ENCODE measurements around the gene SH2D3A.
"Not testable (repeated sequence)": the region's sequence is repeated elsewhere in the genome, so short reads cannot be mapped to it uniquely, and the experiment has no call there.

The SH2D3A gene

DNA sequence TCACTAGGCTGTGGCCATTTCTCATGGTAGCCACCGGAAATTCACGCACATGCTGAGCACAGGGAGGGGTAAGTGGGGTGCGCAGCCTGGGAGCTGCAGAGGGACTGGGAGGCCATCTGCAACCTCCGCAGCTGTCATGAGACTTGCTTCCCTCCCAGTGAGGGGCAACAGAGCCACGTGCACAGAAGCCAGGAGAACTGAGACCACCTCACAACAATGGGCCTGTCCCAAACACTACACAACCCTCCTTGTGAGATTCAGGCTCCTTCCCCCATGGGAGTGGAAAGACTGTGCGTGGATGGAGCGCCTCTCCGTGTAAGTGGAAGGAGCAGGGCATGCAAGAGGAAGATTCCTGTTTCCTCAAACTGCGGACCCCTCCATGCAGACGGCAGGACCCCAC is 55.6 kb downstream of the SH2D3A start:
- TF ChIP-seq ZNF274 (IDR thresholded peaks at IDR 0.05; ENCODE audit: low read depth, low read length): no peak
- H3K4me3 ChIP-seq (ENCODE audit: low read length): no peak overlapping the region

DNA sequence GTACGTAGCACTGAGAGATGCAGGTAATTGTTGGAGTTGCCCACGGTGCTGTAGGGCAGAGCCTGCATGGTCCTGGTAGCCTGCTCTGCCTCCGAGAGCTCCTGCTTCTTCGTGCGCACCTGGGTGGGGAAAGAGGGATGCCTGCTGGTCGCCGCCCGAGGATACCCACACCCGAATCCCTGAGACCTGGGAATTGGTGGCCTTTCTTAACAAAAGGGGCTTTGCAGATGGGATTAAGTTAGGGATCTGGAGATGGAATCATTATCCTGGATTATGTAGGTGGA is 56.2 kb downstream of the SH2D3A start:
- no peak overlapping the region for H3K4me3 ChIP-seq (ENCODE audit: low read length)
- TF ChIP-seq ZNF274 (IDR thresholded peaks at IDR 0.05; ENCODE audit: low read depth, low read length): no peak

DNA sequence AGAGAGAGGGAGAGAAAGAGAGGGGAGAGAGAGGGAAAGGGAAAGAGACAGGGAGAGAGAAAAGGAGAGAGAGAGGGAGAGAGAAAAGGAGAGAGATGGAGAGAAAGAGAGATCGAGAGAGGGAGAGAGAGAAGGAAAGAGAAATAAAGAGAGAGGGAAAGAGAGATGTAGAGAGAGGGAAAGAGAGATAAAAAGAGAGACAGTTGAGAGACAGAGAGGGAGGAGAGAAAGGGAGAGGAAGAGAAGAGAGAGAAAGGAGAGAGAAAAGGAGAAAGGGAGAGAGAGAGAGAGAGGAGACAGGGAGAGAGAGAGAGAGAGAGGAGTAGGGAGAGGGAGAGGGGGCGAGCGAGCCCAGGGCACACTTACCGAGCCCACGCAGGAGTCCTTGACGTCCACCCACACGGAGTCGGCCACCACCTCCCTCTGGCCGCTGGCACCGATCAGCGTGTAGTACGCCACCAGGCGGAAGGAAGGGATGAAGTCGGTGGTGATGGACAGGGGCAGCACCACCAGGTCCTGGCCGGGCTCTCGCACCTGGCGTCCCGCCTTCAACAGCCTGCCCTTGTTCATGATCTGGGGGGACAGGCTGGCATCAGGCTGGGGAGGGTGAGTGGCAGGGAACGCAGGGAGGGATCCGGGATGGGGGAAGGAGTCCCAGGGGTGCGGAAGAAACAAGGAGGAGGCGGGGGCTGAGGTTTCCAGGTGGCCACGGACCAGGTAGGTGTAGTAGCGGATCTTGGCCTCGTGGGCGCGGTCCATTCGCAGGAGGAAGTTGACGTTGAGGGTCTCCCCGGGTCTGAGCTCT is 56.8 kb downstream of the SH2D3A start:
- no peak for TF ChIP-seq ZNF274 (IDR thresholded peaks at IDR 0.05; ENCODE audit: low read depth, low read length)
- H3K4me3 ChIP-seq (ENCODE audit: low read length): no peak overlapping the region

DNA sequence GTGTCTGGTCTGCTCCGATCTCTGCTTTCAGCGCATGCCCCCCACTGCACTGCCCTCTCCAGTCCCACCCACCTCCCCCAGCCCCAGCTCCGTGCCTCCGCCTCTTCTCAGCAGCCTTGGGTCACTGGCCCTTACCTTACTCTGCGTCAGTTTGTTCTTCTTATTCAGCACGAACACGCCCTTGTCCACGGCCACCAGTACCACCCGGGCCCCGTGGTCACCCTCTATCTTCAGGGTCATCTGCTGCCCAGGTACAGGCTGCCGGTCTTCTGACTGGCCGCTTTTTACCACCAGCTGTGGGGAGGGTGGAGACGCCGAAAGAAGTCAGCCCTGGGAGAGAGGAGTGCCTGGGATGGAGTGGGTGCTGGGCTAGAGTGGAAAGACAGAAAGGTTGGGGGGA is 57.7 kb downstream of the SH2D3A start:
- no peak overlapping the region for H3K4me3 ChIP-seq (ENCODE audit: low read length)
- TF ChIP-seq ZNF274 (IDR thresholded peaks at IDR 0.05; ENCODE audit: low read depth, low read length): no peak

DNA sequence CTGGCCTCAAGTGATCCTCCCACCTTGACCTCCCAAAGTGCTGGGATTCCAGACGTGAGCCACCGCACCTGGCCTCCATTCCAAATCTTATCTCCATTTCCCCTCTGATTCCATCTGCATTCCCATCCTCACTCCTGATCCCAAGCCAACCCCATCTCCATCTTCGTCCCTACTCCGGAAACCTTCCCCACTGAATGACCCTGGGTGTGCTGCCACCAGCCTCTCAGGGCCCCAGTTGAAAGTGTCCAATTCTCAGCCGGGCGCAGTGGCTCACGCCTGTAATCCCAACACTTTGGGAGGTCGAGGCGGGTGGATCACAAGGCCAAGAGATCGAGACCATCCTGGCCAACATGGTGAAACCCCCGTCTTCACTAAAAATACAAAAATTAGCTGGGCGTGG is 58.3 kb downstream of the SH2D3A start:
- H3K4me3 ChIP-seq (ENCODE audit: low read length): not testable (repeated sequence)

- H3K4me3 ChIP-seq (ENCODE audit: low read length): no peak overlapping the region
- TF ChIP-seq ZNF274 (IDR thresholded peaks at IDR 0.05; ENCODE audit: low read depth, low read length): no peak
These were observed 58.9 kb downstream of the SH2D3A start for GRCh38 chr19:6708346-6708745.

GRCh38 chr19:6707658-6708018 is 59.6 kb downstream of the SH2D3A start:
- no peak for TF ChIP-seq ZNF274 (IDR thresholded peaks at IDR 0.05; ENCODE audit: low read depth, low read length)
- no peak overlapping the region for H3K4me3 ChIP-seq (ENCODE audit: low read length)

- H3K4me3 ChIP-seq (ENCODE audit: low read length): no peak overlapping the region
- no peak for TF ChIP-seq ZNF274 (IDR thresholded peaks at IDR 0.05; ENCODE audit: low read depth, low read length)
These were observed 60.1 kb downstream of the SH2D3A start for GRCh38 chr19:6707011-6707657.

DNA sequence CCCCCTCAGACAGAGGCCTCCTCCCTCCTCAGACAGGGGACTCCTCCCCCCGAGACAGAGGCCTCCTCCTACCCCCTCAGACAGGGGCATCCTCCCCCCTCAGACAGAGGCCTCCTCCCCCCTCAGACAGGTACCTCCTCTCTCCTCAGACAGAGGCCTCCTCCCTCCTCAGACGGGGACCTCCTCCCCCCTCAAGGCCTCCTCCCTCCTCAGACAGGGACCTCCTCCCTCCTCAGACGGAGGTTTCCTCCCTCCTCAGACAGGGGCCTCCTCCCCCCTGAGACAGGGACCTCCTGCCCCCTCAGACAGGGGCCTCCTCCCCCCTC is 60.6 kb downstream of the SH2D3A start:
- TF ChIP-seq ZNF274 (IDR thresholded peaks at IDR 0.05; ENCODE audit: low read depth, low read length): no peak
- no peak overlapping the region for H3K4me3 ChIP-seq (ENCODE audit: low read length)

DNA sequence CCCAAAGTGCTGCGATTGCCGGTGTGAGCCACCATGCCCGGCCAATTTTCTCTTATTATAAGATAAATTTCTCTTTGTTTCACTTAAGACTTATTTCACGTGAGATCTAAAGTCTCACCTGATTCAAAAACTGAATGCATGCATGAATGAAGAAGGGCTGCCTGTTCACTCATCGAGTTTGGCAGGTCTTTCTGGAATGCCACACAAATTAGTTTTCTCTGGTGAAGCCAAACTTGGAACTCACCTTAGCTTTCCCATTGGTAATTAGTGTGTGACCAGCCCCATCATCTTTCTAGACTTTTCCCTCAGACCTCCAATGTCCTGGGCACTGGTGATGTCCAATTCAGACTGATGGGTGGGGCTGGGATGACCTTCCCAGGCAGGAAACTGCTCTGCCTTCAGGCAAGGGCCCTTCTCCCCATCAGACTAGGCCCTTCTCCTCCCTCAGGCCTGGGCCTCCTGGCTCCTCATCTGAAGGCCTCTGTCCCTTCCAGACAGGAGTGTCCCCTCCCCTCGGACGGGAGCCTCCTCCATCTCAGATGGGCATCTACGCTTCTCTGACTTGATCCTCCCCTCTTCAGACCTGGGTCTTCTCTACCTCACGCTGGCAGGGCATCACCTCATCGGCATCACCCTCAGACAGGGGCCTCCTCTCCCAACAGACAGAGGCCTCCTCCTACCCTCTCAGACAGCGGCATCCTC is 61.2 kb downstream of the SH2D3A start:
- H3K4me3 ChIP-seq (ENCODE audit: low read length): no peak overlapping the region

More for the DNA sequence above, 61.2 kb downstream of the SH2D3A start:
- no peak for TF ChIP-seq ZNF274 (IDR thresholded peaks at IDR 0.05; ENCODE audit: low read depth, low read length)

Data from GM08714 (cell line).